Measurements from ENCODE around the gene PTH1R.
"Not testable (repeated sequence)": the region's sequence is repeated elsewhere in the genome, so short reads cannot be mapped to it uniquely, and the experiment has no call there.

PTH1R gene

GRCh38 chr3:46901591-46902187, 24.2 kb downstream of the PTH1R start:
- no peak for DNase-seq

- DNase-seq, result no peak
These were observed 24.7 kb downstream of the PTH1R start for GRCh38 chr3:46902188-46902631.

GRCh38 chr3:46903341-46904302, 26.1 kb downstream of the PTH1R start:
- no peak for DNase-seq

- DNase-seq, result no peak
These were observed 27.0 kb downstream of the PTH1R start for GRCh38 chr3:46904303-46905212.

GRCh38 chr3:46905213-46905560, 27.7 kb downstream of the PTH1R start:
- DNase-seq, result no peak

GRCh38 chr3:46905661-46906451, 28.3 kb downstream of the PTH1R start:
- DNase-seq, result no peak

- DNase-seq, result no peak
These were observed 29.0 kb downstream of the PTH1R start for GRCh38 chr3:46906471-46907058.

- no peak for DNase-seq
These were observed 29.8 kb downstream of the PTH1R start for GRCh38 chr3:46907271-46907670.

- no peak for DNase-seq
These were observed 30.4 kb downstream of the PTH1R start for GRCh38 chr3:46907960-46908293.

GRCh38 chr3:46908294-46908985, 30.9 kb downstream of the PTH1R start:
- no peak for DNase-seq

GRCh38 chr3:46908986-46909534, 31.5 kb downstream of the PTH1R start:
- DNase-seq, result no peak

GRCh38 chr3:46909535-46910161, 32.1 kb downstream of the PTH1R start:
- DNase-seq, result peak; percentile 11

- DNase-seq, result no peak
These were observed 32.7 kb downstream of the PTH1R start for GRCh38 chr3:46910166-46910760.

GRCh38 chr3:46910914-46911313, 33.4 kb downstream of the PTH1R start:
- DNase-seq, result not testable (repeated sequence)

- DNase-seq, result no peak
These were observed 35.5 kb downstream of the PTH1R start for GRCh38 chr3:46912986-46913385.

- DNase-seq, result peak; percentile 51
These were observed 36.1 kb downstream of the PTH1R start for GRCh38 chr3:46913644-46914043.

GRCh38 chr3:46914849-46915248, 37.3 kb downstream of the PTH1R start:
- DNase-seq, result no peak

- DNase-seq, result no peak
These were observed 37.8 kb downstream of the PTH1R start for GRCh38 chr3:46915297-46915822.

GRCh38 chr3:46916278-46916677, 38.8 kb downstream of the PTH1R start:
- DNase-seq, result no peak

GRCh38 chr3:46916799-46917198, 39.3 kb downstream of the PTH1R start:
- DNase-seq, result no peak
